ENCODE results near the gene KNDC1. TPM values are rescaled to one million over a fixed set of nuclear protein-coding genes. Genes with fewer than 3 reads are reported as not detected.

Gene KNDC1
- total and polyA plus RNA-seq, 12 donors = 1.0 to 93.4 (median 39.0) TPM

- Histone ChIP-seq H3K9me3 (replicated peaks in 1 of 3) (no peaks in the 10 kb centered on the region), H3K36me3 (replicated peaks in 1 of 2) (no peaks in the 10 kb centered on the region), H3K4me3 (no peak overlapping the region), H3K27ac (no peak overlapping the region), H3K27me3 (peaks cover 4% of the 10 kb centered on the region), H3K4me1 (replicated peaks in 1 of 2) (no peaks in the 10 kb centered on the region)
- WGBS, 4 donors = 82 to 90% (median 84%) methylated on average over 26 of the region's 26 CpGs
- DNase-seq = no peak
- TF ChIP-seq CTCF (IDR thresholded peaks at IDR 0.05) (no peak), POLR2A (IDR thresholded peaks at IDR 0.05) (no peak)
- intact Hi-C loops (cut with DNase I) = no loop called here
Observed at GRCh38 chr10:133216776-133217175, 56.8 kb downstream of the KNDC1 start.

GRCh38 chr10:133217800-133218589 lies 58.0 kb downstream of the KNDC1 start:
- TF ChIP-seq CTCF (IDR thresholded peaks at IDR 0.05) = no peak
- TF ChIP-seq POLR2A (IDR thresholded peaks at IDR 0.05) = no peak
- peaks cover 4% of the 10 kb centered on the region for H3K27me3 ChIP-seq
- H3K36me3 ChIP-seq (replicated peaks in 1 of 2) = no peaks in the 10 kb centered on the region
- intact Hi-C loops (cut with DNase I) = no loop called here
- H3K4me3 ChIP-seq = no peak overlapping the region
- H3K27ac ChIP-seq = no peak overlapping the region
- no peaks in the 10 kb centered on the region for H3K9me3 ChIP-seq (replicated peaks in 1 of 3)
- no peak for DNase-seq
- WGBS, 4 donors = 80 to 88% (median 81%) methylated on average over 16 to 25 of the region's 25 CpGs
- no peaks in the 10 kb centered on the region for H3K4me1 ChIP-seq (replicated peaks in 1 of 2)

- Histone ChIP-seq H3K4me1 (replicated peaks in 1 of 2) (no peaks in the 10 kb centered on the region), H3K36me3 (replicated peaks in 1 of 2) (no peaks in the 10 kb centered on the region), H3K27me3 (peaks cover 4% of the 10 kb centered on the region), H3K27ac (no peak overlapping the region), H3K4me3 (no peak overlapping the region), H3K9me3 (replicated peaks in 1 of 3) (no peaks in the 10 kb centered on the region)
- intact Hi-C loops (cut with DNase I) = no loop called here
- TF ChIP-seq CTCF (IDR thresholded peaks at IDR 0.05) = no peak
- no peak for TF ChIP-seq POLR2A (IDR thresholded peaks at IDR 0.05)
- DNase-seq = no peak
- 70 to 83% (median 80%) methylated on average over 2 to 20 of the region's 20 CpGs for WGBS, 4 donors
Observed at GRCh38 chr10:133218891-133219290, 58.9 kb downstream of the KNDC1 start.

GRCh38 chr10:133219782-133220181 lies 59.8 kb downstream of the KNDC1 start:
- Histone ChIP-seq H3K36me3 (replicated peaks in 1 of 2) (no peaks in the 10 kb centered on the region), H3K4me1 (replicated peaks in 1 of 2) (no peaks in the 10 kb centered on the region), H3K27ac (no peak overlapping the region), H3K9me3 (replicated peaks in 1 of 3) (no peaks in the 10 kb centered on the region), H3K4me3 (no peak overlapping the region), H3K27me3 (peaks cover 4% of the 10 kb centered on the region)
- no peak for TF ChIP-seq CTCF (IDR thresholded peaks at IDR 0.05)
- TF ChIP-seq POLR2A (IDR thresholded peaks at IDR 0.05) = no peak
- no peak for DNase-seq
- 10 to 41% (median 14%) methylated on average over 10 to 27 of the region's 28 CpGs for WGBS, 4 donors
- intact Hi-C loops (cut with DNase I) = no loop called here

Measured in adrenal gland (tissue), 12 donors.